Stomach (tissue), 9 donors: ENCODE results near the gene ELOVL5. TPM values are rescaled to one million over a fixed set of nuclear protein-coding genes. Genes with fewer than 3 reads are reported as not detected.

Source experiments
- DNase-seq, 2 donors: peaks; one replicate each; pipeline versions ENCODE4 v3.0.0 to v3.0.0-alpha.2; 2013 to 2019
- H3K27ac ChIP-seq, 5 donors: fragments of 200-600 bp in 4 of 5; sonication (generic) in 4 of 5; one replicate each; pipeline ENCODE4 v1.5.1; 2013 to 2019; ENCODE audit warnings: mild to moderate bottlenecking in 1 of 5, moderate library complexity in 1 of 5
- H3K27me3 ChIP-seq, 3 donors: fragments of 200-600 bp; sonication (generic); one replicate each; pipeline ENCODE4 v1.5.1; 2017 to 2019; ENCODE audit warnings: mixed run types in 1 of 3
- H3K36me3 ChIP-seq, 4 donors: fragments of 200-600 bp; sonication (generic); 1 replicate in 3 of 4; 2 replicates in 1 of 4; pipeline ENCODE4 v1.5.1; 2016 to 2019
- H3K4me1 ChIP-seq, 4 donors: fragments of 200-600 bp; sonication (generic); one replicate each; pipeline ENCODE4 v1.5.1; 2016 to 2019
- H3K4me3 ChIP-seq, 4 donors: fragments of 200-600 bp; sonication (generic) in 3 of 4; one replicate each; pipeline ENCODE4 v1.5.1; 2016 to 2019; ENCODE audit warnings: mild to moderate bottlenecking in 1 of 4
- H3K9me3 ChIP-seq, 4 donors: fragments of 200-600 bp; sonication (generic); one replicate each; pipeline ENCODE4 v1.5.1; 2016 to 2019
- EP300 ChIP-seq: sonication (generic); formaldehyde crosslinking; IDR thresholded peaks from one replicate; pipeline ENCODE4 v1.6.1; 2017; ENCODE audit warnings: antibody characterized with exemption
- POLR2A ChIP-seq, 4 donors: fragments of 450-650 bp; IDR thresholded peaks; one replicate each; pipeline ENCODE4 v1.6.1; 2016; ENCODE audit warnings: antibody characterized with exemption in 4 of 4, control low read depth in 2 of 4, mild to moderate bottlenecking in 1 of 4, moderate library complexity in 1 of 4
- POLR2AphosphoS5 ChIP-seq, 3 donors: sonication (generic); formaldehyde crosslinking; IDR thresholded peaks; one replicate each; pipeline ENCODE4 v1.6.1; 2016; ENCODE audit warnings: antibody characterized with exemption in 3 of 3
- WGBS, 5 donors: extraction: QIAGEN DNeasy Blood & Tissue Kit in 3 of 5; methylation state at CpG; one replicate each; pipeline versions ENCODE4 v1.1.5 to v1.1.7; 2013 to 2018; 5-methylcytosine and 5-hydroxymethylcytosine counted together
- intact Hi-C: fragments of 100-400 bp; cut with DNase I; formaldehyde crosslinking; loops from one replicate; pipeline ENCODE4 v1.15.1; 2023; ENCODE audit warnings: low total_unique reads
- polyA plus RNA-seq, 3 donors: library from polyadenylated mRNA; stranded (reverse); fragments of 200-250 nt; gene quantifications; one replicate each; pipeline ENCODE4 v1.2.3, GENCODE V29; 2013
- total RNA-seq, 5 donors: library from RNA; depleted of rRNA; stranded (reverse); fragments of >200 nt; gene quantifications; one replicate each; pipeline versions ENCODE4 v1.1.0 to v1.2.3, GENCODE V29; 2014 to 2016
- TF ChIP-seq, protein P1 (sequence below), 7 experiments: fragments of 450-650 bp in 4 of 7; fragments of 200-600 bp in 3 of 7; sonication (generic) in 3 of 7; IDR thresholded peaks; one replicate each; pipeline ENCODE4 v1.5.1; 2016 to 2019; ENCODE audit warnings: antibody characterized with exemption in 7 of 7, control low read depth in 2 of 7, mild to moderate bottlenecking in 1 of 7
- donor health status: healthy with polysubstance abuse.
- donor health status: Bipolar disorder and iron deficiency.
- donor health status: healthy.

Gene ELOVL5
- total and polyA plus RNA-seq, 8 donors: 2.6 to 57.8 (median 12.8) TPM

GRCh38 chr6:53259860-53260580 is 88.7 kb downstream of the ELOVL5 start:
- no peak overlapping the region for H3K27ac ChIP-seq
- H3K4me3 ChIP-seq: no peak overlapping the region
- H3K27me3 ChIP-seq: no peaks in the 10 kb centered on the region
- H3K36me3 ChIP-seq: peaks cover 5 to 40% (median 26%) of the 10 kb centered on the region in 4 donors
- H3K4me1 ChIP-seq: peaks cover 0 to 8% (median 2%) of the 10 kb centered on the region in 4 donors
- no peak for TF ChIP-seq EP300
- TF ChIP-seq, protein P1, sequence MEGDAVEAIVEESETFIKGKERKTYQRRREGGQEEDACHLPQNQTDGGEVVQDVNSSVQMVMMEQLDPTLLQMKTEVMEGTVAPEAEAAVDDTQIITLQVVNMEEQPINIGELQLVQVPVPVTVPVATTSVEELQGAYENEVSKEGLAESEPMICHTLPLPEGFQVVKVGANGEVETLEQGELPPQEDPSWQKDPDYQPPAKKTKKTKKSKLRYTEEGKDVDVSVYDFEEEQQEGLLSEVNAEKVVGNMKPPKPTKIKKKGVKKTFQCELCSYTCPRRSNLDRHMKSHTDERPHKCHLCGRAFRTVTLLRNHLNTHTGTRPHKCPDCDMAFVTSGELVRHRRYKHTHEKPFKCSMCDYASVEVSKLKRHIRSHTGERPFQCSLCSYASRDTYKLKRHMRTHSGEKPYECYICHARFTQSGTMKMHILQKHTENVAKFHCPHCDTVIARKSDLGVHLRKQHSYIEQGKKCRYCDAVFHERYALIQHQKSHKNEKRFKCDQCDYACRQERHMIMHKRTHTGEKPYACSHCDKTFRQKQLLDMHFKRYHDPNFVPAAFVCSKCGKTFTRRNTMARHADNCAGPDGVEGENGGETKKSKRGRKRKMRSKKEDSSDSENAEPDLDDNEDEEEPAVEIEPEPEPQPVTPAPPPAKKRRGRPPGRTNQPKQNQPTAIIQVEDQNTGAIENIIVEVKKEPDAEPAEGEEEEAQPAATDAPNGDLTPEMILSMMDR (IDR thresholded peaks at IDR 0.05): no peak
- TF ChIP-seq POLR2A (IDR thresholded peaks at IDR 0.05): no peak
- TF ChIP-seq POLR2AphosphoS5 (IDR thresholded peaks at IDR 0.05): no peak
- intact Hi-C loops: no loop called here
- H3K9me3 ChIP-seq: no peaks in the 10 kb centered on the region
- DNase-seq: no peak
- WGBS, 5 donors: 70 to 82% (median 75%) methylated on average over 11 of the region's 11 CpGs

GRCh38 chr6:53258774-53259155 is 90.0 kb downstream of the ELOVL5 start:
- Histone ChIP-seq H3K36me3 (peaks cover 5 to 32% (median 25%) of the 10 kb centered on the region in 4 donors), H3K9me3 (no peaks in the 10 kb centered on the region), H3K4me3 (no peak overlapping the region), H3K27ac (no peak overlapping the region), H3K4me1 (no peaks in the 10 kb centered on the region), H3K27me3 (no peaks in the 10 kb centered on the region)
- intact Hi-C loops: no loop called here
- no peak for TF ChIP-seq POLR2A (IDR thresholded peaks at IDR 0.05)
- TF ChIP-seq POLR2AphosphoS5 (IDR thresholded peaks at IDR 0.05): no peak
- WGBS, 5 donors: 88 to 93% (median 91%) methylated on average over 5 of the region's 5 CpGs
- DNase-seq: no peak

GRCh38 chr6:53258076-53258773 is 90.5 kb downstream of the ELOVL5 start:
- Histone ChIP-seq H3K4me1 (no peaks in the 10 kb centered on the region), H3K9me3 (no peaks in the 10 kb centered on the region), H3K36me3 (peaks cover 5 to 29% (median 25%) of the 10 kb centered on the region in 4 donors), H3K27ac (no peak overlapping the region), H3K4me3 (no peak overlapping the region), H3K27me3 (no peaks in the 10 kb centered on the region)
- TF ChIP-seq POLR2AphosphoS5 (IDR thresholded peaks at IDR 0.05): no peak
- TF ChIP-seq EP300: no peak
- TF ChIP-seq, protein P1 (IDR thresholded peaks at IDR 0.05): no peak
- TF ChIP-seq POLR2A (IDR thresholded peaks at IDR 0.05): no peak
- intact Hi-C loops: no loop called here
- 79 to 98% (median 92%) methylated on average over 2 of the region's 2 CpGs for WGBS, 5 donors
- DNase-seq: no peak

GRCh38 chr6:53257533-53257932 is 91.2 kb downstream of the ELOVL5 start:
- DNase-seq: no peak
- intact Hi-C loops: no loop called here
- Histone ChIP-seq H3K4me1 (no peaks in the 10 kb centered on the region), H3K9me3 (no peaks in the 10 kb centered on the region), H3K27me3 (no peaks in the 10 kb centered on the region), H3K4me3 (no peak overlapping the region), H3K36me3 (peaks cover 5 to 29% (median 24%) of the 10 kb centered on the region in 4 donors), H3K27ac (no peak overlapping the region)
- WGBS, 5 donors: 73 to 87% (median 82%) methylated on average over 2 of the region's 2 CpGs
- TF ChIP-seq, protein P1 (IDR thresholded peaks at IDR 0.05): no peak
- TF ChIP-seq POLR2AphosphoS5 (IDR thresholded peaks at IDR 0.05): no peak
- TF ChIP-seq POLR2A (IDR thresholded peaks at IDR 0.05): no peak
- TF ChIP-seq EP300: no peak
